Astrocyte (in vitro differentiated cells and primary cell): ENCODE results near the gene PPM1K.

Experiments
- CTCF ChIP-seq: IDR thresholded peaks from 2 replicates; pipeline ENCODE4 v1.5.1; 2011; ENCODE audit warnings: low read depth, mild to moderate bottlenecking, inconsistent platforms, low read length, moderate library complexity; ENCODE audit not compliant: insufficient read depth
- EZH2 ChIP-seq: IDR thresholded peaks from 2 replicates; pipeline ENCODE4 v1.6.1; 2012; ENCODE audit warnings: mild to moderate bottlenecking, low read length, inconsistent platforms; ENCODE audit not compliant: insufficient read depth

- no peak for TF ChIP-seq CTCF
- TF ChIP-seq EZH2, result no peak
These were observed 69.0 kb downstream of the PPM1K start for GRCh38 chr4:88215351-88215750.
